Measurements from ENCODE around the gene TNFRSF25. TPM values are rescaled to one million over a fixed set of nuclear protein-coding genes. Genes with fewer than 3 reads are reported as not detected.

The TNFRSF25 gene
- total RNA-seq, result 2.9 and 4.5 TPM in 2 replicates

GRCh38 chr1:6466023-6466422, at the start of gene TNFRSF25:
Gene TNFRSF25 (minus strand): TSS chr1:6466173. CDS start chr1:6466107, 66 bp downstream.

DNA sequence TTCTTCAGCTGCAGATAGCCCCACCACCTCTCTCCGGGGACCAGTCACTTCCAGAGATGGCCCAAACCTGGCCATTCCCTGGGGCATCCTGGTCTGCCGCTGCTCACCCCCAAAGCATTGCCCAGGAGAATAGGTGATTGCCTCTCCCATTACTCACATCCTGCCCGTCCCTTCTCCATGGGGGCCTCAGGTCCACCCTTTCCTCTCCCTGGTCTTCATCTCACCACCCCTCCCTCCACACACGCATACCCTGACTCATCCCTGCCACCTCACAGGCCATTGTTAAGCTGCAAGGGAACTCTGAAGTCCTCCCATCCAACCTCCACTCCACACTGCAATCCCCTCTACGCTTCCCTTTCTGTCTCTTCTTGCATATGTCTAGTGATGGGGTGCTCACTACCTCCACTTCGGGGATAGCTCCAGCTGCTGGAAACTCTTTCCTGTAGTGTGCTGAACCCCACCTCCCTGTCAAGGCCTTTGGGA, 25.5 kb upstream of the TNFRSF25 start, which contains the start of gene PLEKHG5:
Gene PLEKHG5, minus strand, starts transcription at position 188 of the 483 bp plus-strand sequence. CDS start 14,096 bp downstream, outside the sequence.

DNA sequence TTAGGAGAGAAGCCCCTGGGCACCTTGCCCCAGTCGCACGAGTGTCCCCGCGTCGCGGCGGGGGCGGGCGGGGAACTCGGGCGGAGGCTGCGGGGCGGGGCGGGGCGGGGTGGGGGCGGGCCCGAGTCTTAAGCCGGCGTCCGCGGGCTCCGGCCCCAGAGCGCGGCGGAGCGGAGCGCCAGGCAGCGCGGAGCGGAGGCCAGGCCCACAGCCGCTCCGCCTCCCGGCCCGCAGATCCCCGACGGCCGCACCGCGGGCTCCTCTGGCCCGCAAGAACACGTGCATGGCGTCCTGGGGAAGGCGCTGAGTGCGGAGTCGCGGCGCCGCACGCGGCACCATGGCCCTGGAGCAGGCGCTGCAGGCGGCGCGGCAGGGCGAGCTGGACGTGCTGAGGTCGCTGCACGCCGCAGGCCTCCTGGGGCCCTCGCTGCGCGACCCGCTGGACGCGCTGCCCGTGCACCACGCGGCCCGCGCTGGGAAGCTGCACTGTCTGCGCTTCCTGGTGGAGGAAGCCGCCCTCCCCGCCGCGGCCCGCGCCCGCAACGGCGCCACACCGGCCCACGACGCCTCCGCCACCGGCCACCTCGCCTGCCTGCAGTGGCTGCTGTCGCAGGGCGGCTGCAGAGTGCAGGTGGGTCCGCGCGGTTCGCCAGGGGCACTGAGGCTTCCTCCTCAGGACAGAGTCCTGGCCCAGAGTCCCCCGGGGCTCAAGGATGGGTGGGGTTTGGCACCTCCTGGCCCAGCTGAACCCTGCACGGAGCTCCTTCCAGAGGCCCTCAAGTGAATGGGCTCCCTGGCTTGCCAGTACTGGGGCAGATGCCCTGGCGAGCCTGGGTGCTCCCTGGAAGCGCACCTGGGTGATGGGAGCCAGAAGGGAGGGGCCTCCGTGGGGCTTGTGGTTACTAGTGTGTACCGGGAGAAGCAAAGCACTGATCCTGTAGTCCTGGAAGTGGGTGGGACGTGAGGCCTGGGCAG, 41.1 kb downstream of the TNFRSF25 start, which contains the start of gene ESPN:
Gene ESPN, plus strand, starts transcription at position 158 of the 975 bp plus-strand sequence. Its CDS starts 180 bp downstream, at position 338.

DNA sequence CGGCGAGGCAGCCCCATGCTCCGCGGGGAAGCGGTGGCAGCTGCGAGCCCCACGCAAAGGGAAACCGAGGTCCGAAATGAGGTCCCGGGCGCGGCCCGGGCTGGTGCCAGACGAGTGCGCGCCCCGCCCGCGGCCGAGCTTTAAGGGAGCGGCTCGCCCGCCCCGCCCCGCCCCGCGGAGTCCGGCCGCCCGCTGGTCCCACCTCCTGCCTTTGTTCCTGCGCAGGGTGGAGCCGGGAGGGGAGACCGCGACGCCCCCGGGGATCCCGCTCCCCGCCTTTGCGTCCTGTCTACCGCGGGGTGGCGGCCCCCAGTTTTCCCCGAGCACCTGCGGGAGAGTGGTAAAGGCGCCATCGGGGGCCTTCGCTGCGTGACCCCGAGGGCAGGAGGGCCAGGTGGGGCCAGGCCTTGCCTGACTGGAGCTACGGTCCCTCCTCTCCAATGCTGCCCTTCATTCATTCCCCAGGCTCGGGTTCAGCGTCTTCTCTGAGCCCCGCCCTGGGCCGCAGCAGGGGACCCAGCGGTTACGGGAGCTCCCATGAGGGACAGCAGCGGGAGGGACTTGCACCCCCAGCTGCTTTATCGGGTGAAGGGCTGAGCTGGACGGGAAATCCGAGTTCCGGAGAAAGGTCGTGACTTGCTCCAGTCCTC, 46.0 kb downstream of the TNFRSF25 start, which contains the start of gene HES2:
Gene HES2, minus strand, starts transcription at position 116 of the 650 bp plus-strand sequence. Its CDS starts 99 bp downstream, at position 17.

Other genes starting within 250 kb of the TNFRSF25 start
- gene ICMT, start 230.2 kb downstream of the TNFRSF25 start, total RNA-seq, result 85.5 and 109 TPM in 2 replicates
- not detected in 2 replicates for gene HES3, start 222.0 kb downstream of the TNFRSF25 start, total RNA-seq
- gene GPR153, start 205.1 kb downstream of the TNFRSF25 start, total RNA-seq, result 3.0 and 7.9 TPM in 2 replicates
- 31.4 and 39.6 TPM in 2 replicates for gene ACOT7, start 72.4 kb downstream of the TNFRSF25 start, total RNA-seq
- gene HES2, start 46.3 kb downstream of the TNFRSF25 start, total RNA-seq, result under 0.01 TPM in 1 of 2 replicates, not detected in the other
- 0.62 TPM in 1 of 2 replicates, not detected in the other for gene ESPN, start 41.4 kb downstream of the TNFRSF25 start, total RNA-seq
- 14.7 and 17.0 TPM in 2 replicates for gene PLEKHG5, start 25.5 kb upstream of the TNFRSF25 start, total RNA-seq
- gene NOL9, start 88.3 kb upstream of the TNFRSF25 start, total RNA-seq, result 22.2 and 24.6 TPM in 2 replicates
- not detected in 2 replicates for gene TAS1R1, start 89.1 kb upstream of the TNFRSF25 start, total RNA-seq
- gene ZBTB48, start 113.8 kb upstream of the TNFRSF25 start, total RNA-seq, result 17.4 and 19.2 TPM in 2 replicates
- gene KLHL21, start 136.7 kb upstream of the TNFRSF25 start, total RNA-seq, result 71.9 and 94.2 TPM in 2 replicates
- 18.6 and 19.9 TPM in 2 replicates for gene PHF13, start 147.6 kb upstream of the TNFRSF25 start, total RNA-seq
- gene THAP3, start 158.7 kb upstream of the TNFRSF25 start, total RNA-seq, result 25.7 and 31.0 TPM in 2 replicates
- 28.9 and 37.4 TPM in 2 replicates for gene DNAJC11, start 235.6 kb upstream of the TNFRSF25 start, total RNA-seq

Measured in uterine smooth muscle cell (primary cell).